Stomach smooth muscle (tissue), 2 donors: ENCODE results near the gene ILK.
A peak's percentile ranks its signal among the peaks of the same experiment; 100 is the strongest.

ENCODE experiments used
- H3K27ac ChIP-seq: one replicate; pipeline ENCODE4 v1.7.0; 2013; ENCODE audit warnings: mild to moderate bottlenecking, low read length, inconsistent platforms
- H3K27me3 ChIP-seq, 2 donors: one replicate each; pipeline ENCODE4 v1.7.0; 2013; ENCODE audit warnings: low read length in 2 of 2; ENCODE audit not compliant: insufficient read depth in 2 of 2, control insufficient read depth in 1 of 2
- H3K36me3 ChIP-seq, 2 donors: one replicate each; pipeline ENCODE4 v1.7.0; 2013; ENCODE audit warnings: low read length in 2 of 2; ENCODE audit not compliant: control insufficient read depth in 2 of 2, insufficient read depth in 2 of 2
- H3K4me1 ChIP-seq: one replicate; pipeline ENCODE4 v1.7.0; 2013; ENCODE audit warnings: low read length; ENCODE audit not compliant: control insufficient read depth, insufficient read depth
- H3K4me3 ChIP-seq, 2 donors: one replicate each; pipeline ENCODE4 v1.7.0; 2013; ENCODE audit warnings: low read length in 2 of 2
- H3K9ac ChIP-seq, 2 donors: one replicate each; pipeline ENCODE4 v1.7.0; 2013; ENCODE audit warnings: low read length in 2 of 2, mild to moderate bottlenecking in 1 of 2
- H3K9me3 ChIP-seq, 2 donors: one replicate each; pipeline ENCODE4 v1.7.0; 2013; ENCODE audit warnings: low read length in 2 of 2; ENCODE audit not compliant: control insufficient read depth in 2 of 2
- donor health status: healthy.
- donor health status: Pancreatic carcinoma.

Gene ILK

DNA sequence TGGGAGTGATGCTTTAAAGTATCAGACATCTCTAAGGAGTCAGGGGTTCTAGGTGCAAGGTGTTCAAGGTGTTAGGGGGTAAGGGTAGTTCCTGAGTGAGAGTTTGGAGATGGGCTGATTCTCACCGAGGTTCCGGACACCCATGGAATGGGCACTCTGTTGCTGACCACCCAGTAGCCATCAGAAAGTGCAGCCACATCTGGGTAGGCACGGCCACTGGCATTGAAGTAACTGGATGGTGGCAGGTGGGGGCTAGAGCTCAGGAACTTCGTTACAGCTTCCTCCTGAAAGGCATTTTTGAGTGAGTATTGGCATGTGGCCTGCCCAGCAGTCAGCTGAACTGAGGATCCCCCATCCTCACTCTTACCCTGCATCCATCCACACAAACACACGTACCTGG lies 11.5 kb downstream of the ILK start:
- no peaks in the 10 kb centered on the region for H3K27me3 ChIP-seq
- peaks cover 62% of the 10 kb centered on the region for H3K4me1 ChIP-seq
- H3K9ac ChIP-seq: no peak overlapping the region
- no peak overlapping the region for H3K4me3 ChIP-seq
- no peaks in the 10 kb centered on the region for H3K9me3 ChIP-seq
- peak overlapping the region; percentile 100 for H3K27ac ChIP-seq
- peaks cover 35 to 36% of the 10 kb centered on the region in 2 donors for H3K36me3 ChIP-seq

DNA sequence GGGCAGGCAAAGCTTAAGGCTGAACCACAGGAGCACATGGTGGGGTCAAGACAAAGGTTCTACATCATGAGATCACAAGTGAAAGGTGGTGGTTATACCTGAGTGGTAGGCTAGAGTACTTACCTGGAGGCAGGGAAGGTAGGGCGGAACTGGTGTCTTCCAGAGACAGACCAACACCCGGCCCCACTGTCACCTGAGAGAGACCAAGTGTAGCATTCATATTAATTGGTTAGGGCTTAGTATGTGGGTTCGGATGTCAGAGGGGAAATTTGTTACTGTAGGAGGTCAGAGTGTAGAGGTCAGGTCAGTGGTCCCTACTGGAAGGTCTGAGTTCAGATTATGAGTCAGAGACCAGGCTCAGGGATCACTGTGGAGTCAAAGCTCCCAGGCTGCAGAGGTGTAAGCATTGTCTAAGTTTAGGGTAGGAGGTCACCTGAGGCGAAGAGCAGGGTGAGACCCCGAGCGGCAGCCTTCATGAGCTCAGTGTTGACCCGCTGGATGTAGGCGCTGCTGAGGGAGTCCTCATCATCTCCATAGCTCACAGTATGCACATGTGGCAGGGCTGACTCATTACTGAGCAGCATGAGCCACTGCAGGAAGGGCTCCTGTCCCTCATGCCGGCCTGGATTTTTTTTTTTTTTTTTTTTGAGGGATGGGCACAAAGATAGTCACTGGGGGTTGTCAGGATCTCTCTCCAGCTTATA lies 12.5 kb downstream of the ILK start:
- Histone ChIP-seq H3K27ac (peak overlapping the region; percentile 37), H3K36me3 (peaks cover 25 to 26% of the 10 kb centered on the region in 2 donors), H3K4me3 (no peak overlapping the region), H3K9me3 (no peaks in the 10 kb centered on the region), H3K9ac (no peak overlapping the region), H3K27me3 (no peaks in the 10 kb centered on the region), H3K4me1 (peaks cover 52% of the 10 kb centered on the region)

DNA sequence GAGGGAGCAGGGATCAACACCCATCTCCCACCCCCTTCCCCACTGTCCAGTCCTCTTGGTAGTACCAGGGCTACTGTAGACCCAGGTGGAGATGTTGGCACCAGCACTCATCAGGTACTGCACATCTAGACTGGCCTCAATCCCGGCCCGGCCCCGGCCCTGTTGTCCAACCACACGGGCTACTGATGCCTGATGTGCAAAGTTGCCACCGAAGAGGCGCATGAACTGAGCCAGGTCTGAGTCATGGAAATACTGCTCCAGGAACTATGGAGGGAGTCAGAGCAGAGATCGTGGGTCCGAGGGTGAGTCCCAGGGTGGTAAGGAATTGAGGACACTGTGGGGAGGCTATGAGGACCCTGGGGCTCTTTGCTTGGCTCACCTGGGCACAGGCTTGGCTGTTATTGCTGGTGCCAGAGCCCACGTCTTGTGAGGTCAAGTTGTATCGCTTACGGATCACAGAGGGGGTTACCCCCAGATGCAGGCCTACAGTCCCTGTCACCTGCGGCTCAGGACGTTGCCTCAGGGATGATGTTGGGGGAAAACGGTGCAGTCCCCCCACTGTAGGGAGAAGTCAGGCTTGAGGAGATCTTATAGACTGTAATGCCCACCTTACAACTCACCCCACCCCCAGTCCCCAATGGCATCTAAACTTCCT lies 13.1 kb downstream of the ILK start:
- H3K9me3 ChIP-seq: no peaks in the 10 kb centered on the region
- peaks cover 45% of the 10 kb centered on the region for H3K4me1 ChIP-seq
- H3K27me3 ChIP-seq: no peaks in the 10 kb centered on the region
- peaks cover 22 to 23% of the 10 kb centered on the region in 2 donors for H3K36me3 ChIP-seq
- peak overlapping the region; percentile 31 for H3K27ac ChIP-seq
- no peak overlapping the region for H3K9ac ChIP-seq
- no peak overlapping the region for H3K4me3 ChIP-seq

DNA sequence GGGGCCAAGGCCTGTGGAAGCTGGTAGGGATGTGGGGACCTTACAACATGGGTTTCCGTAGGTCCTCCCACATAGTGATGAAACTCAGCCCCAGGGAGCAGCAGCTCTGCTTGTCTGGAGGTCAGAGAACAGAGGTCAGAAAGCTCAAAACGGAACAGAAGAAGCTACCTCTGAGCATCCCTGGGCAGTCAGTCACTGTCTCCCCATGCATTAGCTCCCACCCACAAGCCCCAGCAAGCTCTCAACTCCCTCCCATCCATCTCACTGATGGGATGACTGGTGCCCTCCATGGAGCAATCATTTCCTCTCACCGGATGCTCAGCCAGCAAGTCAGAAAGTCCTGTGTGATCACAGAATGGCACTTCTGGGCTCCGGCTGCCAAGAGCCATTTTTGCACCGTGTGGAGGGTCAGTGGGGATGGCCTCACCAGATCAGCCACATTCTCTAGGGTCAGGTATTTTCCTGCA lies 13.8 kb downstream of the ILK start:
- Histone ChIP-seq H3K27me3 (no peaks in the 10 kb centered on the region), H3K4me3 (peak overlapping the region in 1 of 2 donors; percentile 100), H3K27ac (peak overlapping the region; percentile 31), H3K9me3 (no peaks in the 10 kb centered on the region), H3K9ac (peak overlapping the region in 1 of 2 donors; percentile 36), H3K36me3 (peaks cover 22 to 23% of the 10 kb centered on the region in 2 donors), H3K4me1 (peaks cover 42% of the 10 kb centered on the region)

DNA sequence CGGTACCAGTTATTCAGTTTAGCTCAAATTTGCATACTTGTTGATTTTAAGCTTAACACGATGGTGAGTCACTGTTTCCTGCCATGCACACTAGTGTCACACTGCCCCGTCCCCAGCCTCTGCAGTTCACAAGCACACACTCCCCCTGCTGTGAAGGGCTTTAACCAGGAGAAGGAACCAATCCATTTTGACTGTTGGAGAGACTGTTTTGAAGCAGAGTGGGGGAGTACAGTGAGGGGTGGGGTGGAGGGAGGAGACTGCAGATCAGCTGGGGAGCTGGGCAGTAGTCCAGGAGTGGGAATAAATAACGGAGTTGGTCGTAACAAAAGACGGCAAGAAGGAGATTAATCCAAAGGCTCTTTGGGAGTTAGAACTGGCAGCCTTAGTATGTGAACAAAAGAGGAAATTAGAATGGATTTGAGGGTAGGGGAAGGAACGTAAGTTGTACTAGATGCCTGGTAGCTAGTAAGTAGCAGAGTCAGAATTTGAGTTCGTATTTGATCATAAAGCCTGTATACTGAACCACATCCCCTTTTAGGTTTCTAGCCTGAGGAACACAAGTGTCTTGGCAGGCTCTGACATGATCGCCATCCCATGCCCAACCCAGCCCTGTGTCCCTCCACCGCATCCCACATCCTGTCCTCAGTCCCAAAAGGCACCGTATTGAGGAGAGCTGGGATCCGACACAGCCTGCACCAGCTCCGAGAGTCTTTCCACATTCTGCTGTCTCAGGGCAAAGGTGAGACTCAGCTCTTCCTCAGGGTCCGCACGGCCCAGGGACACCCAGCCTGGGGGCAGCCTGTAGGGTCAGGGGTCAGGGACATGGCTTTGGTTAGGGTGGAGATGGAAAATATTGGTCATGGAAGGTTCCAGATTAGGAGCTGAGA lies 14.8 kb downstream of the ILK start:
- peak overlapping the region; percentile 98 to 100 for H3K4me3 ChIP-seq
- peak overlapping the region; percentile 93 for H3K27ac ChIP-seq
- H3K9ac ChIP-seq: peak overlapping the region; percentile 94 to 97
- peaks cover 22 to 27% of the 10 kb centered on the region in 2 donors for H3K36me3 ChIP-seq
- H3K27me3 ChIP-seq: no peaks in the 10 kb centered on the region
- H3K4me1 ChIP-seq: peaks cover 32% of the 10 kb centered on the region
- H3K9me3 ChIP-seq: no peaks in the 10 kb centered on the region

DNA sequence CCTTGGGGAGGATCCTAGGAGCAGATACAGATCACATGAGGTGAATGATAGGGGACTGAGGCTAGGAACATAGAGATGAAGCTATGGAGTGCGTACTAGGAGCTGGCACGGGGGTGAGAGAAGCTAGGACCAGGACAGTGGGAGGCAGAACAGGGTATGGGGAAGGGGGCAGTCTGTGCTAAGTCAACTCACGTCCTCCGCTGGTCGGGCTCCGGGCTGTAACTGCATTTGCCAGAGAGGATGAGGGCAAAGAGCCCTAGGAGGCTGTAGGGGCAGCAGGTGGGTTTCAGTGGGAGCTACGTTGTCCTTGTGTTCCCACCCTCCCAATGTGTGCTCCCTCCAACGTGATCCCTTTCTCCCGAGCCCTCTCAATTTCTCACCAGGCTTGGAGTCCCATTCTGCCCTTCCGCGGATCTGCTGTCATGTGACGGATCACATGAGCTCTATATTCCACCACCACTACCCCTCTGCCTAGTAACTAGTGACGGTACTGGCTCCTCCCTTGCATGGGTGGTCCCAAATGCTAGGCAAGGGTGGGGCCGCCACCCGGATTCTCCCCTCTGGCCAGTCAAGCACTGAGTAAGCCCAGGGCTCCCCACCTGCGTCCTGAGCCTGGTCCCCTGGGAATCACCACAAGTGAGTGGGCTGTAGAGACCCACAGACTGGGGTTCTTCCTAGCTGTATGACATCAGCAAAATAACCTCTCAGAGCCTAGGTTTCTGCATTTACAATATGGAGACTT lies 15.6 kb downstream of the ILK start, which contains the start of gene TPP1:
Gene TPP1, minus strand, starts transcription at position 419 of the 742 bp plus-strand sequence. Its CDS starts 22 bp downstream, at position 397.
- Histone ChIP-seq H3K27ac (peak within 1 kb of the TSS; percentile 93), H3K27me3 (no peaks in the 10 kb centered on the region), H3K4me1 (peaks cover 29% of the 10 kb centered on the region), H3K4me3 (peak within 1 kb of the TSS; percentile 98 to 100), H3K36me3 (peaks cover 24 to 31% of the 10 kb centered on the region in 2 donors), H3K9ac (peak within 1 kb of the TSS; percentile 94 to 97), H3K9me3 (no peaks in the 10 kb centered on the region)

DNA sequence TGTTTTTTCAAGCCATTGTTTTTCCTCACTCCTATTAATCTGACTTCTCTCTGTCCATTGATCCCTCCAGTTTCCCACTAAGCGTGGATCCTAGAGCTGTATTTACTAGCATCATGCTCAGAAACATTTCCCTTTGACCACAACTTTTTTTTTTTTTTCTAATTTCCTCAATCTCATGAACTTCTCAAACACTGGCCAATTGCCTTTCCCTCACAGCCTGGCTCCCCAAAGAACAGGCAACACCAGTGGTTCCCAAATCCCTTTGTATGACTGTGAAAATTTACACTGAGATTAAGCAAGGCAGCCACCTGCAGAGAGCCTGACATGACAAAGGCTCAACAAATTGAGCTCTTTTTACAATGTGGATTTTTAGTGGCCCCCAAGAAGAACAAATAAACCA lies 17.1 kb downstream of the ILK start:
- H3K36me3 ChIP-seq: peaks cover 28 to 34% of the 10 kb centered on the region in 2 donors
- H3K4me3 ChIP-seq: no peak overlapping the region
- H3K9me3 ChIP-seq: no peaks in the 10 kb centered on the region
- H3K9ac ChIP-seq: no peak overlapping the region
- no peak overlapping the region for H3K27ac ChIP-seq
- no peaks in the 10 kb centered on the region for H3K27me3 ChIP-seq
- peaks cover 29% of the 10 kb centered on the region for H3K4me1 ChIP-seq

DNA sequence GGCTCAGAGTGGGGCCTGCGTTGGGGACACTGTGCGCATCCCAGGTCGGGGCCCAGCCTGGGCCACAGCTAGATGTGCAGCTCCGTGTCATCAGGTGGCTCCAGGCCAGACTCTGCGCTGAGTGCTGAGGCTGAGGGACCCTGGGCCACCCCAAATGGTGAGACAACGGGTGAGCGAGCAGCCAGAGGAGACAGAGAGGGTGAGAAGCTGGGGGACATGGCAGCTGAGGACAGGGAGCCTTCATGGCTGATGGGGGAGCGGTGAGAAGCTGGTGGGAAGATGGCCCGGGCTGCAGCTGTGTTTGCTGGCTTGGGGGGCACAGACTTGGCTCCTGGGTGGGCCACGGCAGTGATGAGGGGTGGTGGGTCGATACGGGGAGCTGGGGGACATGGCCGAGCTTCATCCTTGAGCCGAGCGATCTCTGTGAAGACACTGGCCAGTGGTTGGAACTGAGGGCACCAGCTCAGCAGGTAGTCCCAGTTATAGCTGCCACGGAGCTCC lies 18.2 kb downstream of the ILK start:
- peaks cover 29% of the 10 kb centered on the region for H3K4me1 ChIP-seq
- no peaks in the 10 kb centered on the region for H3K9me3 ChIP-seq
- no peak overlapping the region for H3K9ac ChIP-seq
- no peak overlapping the region for H3K27ac ChIP-seq
- H3K4me3 ChIP-seq: no peak overlapping the region
- H3K27me3 ChIP-seq: no peaks in the 10 kb centered on the region
- H3K36me3 ChIP-seq: peaks cover 28 to 36% of the 10 kb centered on the region in 2 donors

DNA sequence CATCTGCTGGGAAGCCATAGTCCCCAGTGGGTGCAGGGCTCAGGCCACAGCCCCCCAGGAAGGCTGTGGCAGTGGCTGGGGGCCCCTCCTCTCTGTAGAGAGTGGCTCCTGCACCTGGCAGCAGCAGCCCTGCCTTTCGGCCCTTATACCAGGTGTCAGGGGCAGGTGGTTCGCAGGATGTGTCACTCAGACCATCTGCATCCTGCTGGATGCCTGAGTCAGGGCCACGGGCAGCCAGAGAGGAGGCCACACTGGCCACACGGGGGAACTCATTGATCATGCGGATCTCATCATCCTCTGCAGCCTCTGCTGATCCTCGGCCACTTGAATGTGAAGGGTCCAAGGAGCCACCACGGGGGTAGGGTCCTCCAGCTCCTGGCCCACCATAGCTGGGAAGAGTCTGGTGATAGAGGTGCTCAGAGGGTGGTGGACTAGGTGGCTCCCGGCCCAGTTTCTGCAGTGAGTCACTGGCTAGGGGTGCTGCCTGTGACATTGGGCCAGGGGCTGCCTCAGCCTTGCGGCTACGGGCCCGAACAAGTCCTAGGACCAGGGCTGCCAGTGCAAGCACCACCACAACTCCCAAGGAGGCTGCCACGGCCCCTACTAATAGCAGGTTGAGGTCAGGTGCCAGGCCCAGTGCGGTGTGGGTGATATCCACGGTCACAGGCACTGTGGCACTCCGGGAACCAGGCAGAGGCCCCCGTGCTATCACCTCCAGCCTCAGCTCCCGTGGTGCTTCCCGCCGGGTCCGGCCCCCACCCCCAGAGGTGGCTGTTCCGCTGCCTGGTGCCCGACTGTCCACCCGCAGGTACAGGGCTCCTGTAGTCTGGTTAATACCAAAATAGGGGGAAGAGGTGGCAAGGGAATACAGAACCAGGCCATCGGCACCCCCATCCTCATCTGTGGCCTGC lies 18.9 kb downstream of the ILK start:
- H3K4me1 ChIP-seq: peaks cover 22% of the 10 kb centered on the region
- H3K27ac ChIP-seq: no peak overlapping the region
- H3K36me3 ChIP-seq: peaks cover 34 to 40% of the 10 kb centered on the region in 2 donors
- H3K4me3 ChIP-seq: no peak overlapping the region
- no peaks in the 10 kb centered on the region for H3K9me3 ChIP-seq
- no peak overlapping the region for H3K9ac ChIP-seq
- H3K27me3 ChIP-seq: no peaks in the 10 kb centered on the region
